ENCODE measurements around the gene LRRC4C.

Gene LRRC4C

DNA sequence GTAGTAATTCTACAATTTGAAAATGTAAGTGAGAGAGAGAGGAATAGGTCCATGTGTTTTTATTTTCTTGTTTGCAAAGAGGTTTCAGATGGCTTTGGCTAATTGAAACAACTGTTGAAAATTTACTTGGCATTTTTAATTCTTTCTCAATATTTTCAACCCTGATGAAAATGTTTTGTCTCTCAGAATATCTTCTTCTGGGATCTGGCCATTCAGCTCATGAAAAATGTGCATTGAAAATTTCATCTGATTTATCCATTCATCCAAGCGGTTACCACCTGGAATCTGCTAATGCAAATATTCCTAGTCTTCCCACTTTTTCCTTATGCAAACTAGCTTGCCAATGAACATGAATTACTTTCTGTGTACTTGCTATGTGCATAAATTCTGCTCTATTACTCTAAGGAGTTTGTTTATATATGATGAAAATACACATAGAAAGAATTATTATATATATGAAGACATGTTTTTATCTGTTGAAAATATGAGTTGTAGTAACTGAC lies 621.2 kb downstream of the LRRC4C start:
- DNase-seq: no peak

DNA sequence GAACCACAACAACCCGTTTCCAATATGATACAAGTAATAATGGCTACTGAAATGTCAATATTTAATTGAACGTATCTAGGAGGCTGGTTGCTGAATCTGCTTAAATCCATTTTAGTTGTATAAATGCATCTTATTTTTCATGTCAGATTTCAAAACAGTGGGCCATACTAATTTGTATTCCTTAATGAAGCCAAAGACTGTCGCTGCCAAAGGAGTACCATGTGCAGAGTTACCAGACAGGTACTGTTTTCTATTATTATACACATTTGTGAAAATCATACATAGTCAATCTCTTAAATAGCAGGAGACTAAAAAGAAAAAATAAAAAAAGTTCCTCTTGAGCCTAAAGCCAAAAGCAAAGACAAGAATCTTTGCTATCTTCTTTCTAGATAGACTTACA lies 632.3 kb downstream of the LRRC4C start:
- no peak for DNase-seq

DNA sequence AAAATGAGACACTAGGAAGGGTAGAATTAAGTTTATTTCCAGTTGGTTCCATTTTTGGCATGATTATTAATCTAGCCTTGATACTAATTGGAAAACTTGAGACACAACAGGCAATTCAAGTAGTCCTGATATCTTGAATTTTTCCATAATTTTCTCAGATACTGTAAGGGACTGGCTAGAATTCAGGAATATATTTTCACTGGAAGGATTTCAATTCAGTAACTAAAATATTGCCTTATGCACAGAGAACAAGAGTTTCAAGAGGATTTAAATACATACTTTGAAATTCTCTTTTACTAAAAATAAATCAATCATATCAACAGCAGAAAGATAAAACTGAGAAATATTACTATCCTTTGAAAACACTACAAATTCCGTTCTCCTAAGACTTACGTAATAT lies 632.9 kb downstream of the LRRC4C start:
- DNase-seq: no peak

DNA sequence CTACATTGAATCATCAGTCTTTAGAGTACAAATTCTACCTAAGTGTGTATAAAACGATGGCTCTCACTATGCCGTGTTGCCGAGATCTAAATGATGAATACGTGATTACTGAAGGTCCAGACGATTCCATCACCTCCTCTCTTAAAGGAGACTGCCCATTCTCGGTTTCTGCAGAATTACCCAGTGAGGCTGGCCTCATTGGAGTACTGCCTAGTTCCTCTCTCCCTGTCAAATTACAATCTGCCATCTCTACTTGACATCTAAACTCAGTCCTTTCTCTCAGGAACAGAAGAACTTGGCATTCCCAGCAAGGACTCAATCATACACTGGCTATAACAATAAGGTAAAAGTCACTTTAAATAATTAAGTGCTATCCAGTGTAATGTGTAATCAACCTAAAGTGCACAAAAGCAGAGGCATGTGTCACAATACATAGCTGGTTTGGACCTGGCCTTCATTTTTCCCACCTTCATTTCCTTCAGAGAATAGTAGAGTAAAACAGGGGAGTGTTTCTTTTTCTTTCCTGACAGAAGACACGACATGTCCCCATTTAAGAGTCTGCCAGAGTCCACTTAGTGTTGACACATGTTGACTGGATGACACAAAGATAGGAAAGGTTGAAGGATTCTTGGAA lies 634.1 kb downstream of the LRRC4C start:
- DNase-seq: no peak

DNA sequence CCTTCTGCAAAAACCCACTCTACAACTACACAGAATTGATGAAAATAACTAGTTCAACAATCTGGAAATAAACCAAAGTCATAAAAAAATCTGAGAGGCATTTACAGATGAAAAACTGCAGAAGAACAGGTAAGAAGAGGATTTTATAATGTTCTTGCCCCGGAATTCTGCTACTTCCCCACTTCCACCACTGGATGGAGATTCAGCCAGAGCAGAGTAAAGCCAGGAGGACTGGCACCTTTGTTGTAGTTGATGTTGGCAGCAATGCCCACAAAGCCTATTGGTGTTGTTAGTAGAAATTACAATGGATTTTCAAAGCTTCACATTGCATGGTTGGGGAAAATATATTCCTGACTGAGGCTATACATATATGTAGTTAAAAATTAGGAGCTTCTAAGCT lies 640.2 kb downstream of the LRRC4C start:
- DNase-seq: no peak

DNA sequence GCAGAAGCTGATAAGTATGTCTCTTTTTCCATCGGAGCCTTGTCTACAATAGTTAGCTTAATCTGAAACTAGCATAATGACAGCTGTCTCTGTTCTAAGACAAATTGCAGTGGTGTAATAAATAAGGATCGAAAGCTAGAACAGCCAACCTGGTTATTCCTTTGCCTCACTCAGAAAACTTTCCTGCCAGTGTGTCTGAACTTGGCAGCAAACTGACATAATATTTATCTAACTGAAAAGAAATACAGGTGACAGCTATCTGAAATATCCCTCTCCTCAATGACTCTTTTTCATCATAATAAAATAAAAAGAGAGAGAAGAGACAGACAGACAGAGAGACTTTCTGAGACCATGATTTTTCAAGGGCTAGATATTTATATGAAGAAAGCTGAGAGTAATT lies 642.5 kb downstream of the LRRC4C start:
- DNase-seq: no peak

DNA sequence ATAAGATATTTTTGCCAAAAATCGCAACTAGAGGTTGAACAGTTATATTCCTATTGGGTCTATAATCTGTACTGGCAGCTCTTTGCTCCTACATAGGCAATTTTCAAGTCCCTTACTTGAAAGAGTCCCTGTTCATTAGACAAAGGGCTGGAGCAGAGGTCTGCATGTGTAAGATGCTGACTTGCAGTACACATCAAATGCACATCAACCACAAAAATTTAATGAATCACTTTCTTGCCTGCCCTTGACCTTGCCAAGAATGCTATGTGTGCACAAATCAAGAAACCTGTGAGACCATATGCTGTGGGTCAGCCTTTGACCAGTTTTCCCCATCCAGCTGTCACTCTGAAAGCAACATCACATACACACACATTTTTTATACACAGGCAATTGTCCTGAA lies 661.5 kb downstream of the LRRC4C start:
- DNase-seq: no peak

DNA sequence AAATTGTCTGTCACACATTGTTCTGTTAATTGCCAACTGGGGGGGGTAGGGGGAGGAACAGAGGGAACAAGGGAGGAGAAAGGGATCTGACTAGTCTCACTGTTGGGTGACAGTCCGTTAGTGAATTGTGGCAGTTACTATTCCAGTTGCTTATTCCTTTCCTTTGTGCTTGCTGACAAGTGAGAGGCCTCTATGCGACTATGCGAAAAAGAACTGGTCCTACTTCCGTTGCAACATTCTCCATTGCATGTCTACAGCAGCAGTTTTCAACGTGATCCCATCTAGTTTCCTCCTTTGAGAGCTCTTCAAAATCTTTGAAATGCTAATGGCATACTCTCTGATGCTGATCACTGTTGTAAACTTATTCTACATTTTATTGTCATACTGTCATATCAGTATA lies 672.2 kb downstream of the LRRC4C start:
- no peak for DNase-seq

DNA sequence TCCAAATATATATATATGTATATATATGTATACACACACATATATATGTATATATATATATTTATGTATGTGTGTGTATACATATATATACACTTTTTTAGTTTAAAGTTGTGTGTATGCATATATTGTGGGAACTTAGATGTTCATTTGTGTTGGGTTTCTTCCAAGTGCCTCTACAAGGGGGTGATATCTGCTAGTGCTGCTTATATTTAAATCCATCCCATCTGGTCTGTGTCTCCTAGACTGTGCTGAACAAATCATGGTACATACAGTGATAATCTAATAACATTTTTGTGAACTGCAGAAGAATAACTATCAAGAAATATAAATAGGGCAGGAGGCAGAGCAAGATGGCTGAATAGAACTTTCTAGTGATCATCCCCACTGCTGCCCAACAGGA lies 696.4 kb downstream of the LRRC4C start:
- DNase-seq: no peak

DNA sequence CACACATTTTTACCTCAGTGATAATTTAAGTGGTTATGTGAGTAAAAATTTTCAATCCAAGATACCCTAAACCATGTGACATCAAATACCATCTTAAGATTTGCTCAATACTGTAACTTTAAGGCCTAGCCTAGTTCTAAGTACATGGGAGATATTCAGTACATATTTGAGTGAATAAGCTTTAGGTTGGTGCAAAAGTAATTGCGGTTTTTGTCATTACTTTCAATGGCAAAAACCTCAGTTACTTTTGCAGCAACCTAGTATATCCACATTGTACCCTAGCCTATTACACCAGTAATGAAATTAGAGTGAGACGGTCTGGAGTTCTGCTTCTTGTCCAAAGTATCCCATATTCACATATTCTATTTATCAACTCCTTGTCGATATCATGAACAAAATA lies 700.1 kb downstream of the LRRC4C start:
- no peak for DNase-seq

DNA sequence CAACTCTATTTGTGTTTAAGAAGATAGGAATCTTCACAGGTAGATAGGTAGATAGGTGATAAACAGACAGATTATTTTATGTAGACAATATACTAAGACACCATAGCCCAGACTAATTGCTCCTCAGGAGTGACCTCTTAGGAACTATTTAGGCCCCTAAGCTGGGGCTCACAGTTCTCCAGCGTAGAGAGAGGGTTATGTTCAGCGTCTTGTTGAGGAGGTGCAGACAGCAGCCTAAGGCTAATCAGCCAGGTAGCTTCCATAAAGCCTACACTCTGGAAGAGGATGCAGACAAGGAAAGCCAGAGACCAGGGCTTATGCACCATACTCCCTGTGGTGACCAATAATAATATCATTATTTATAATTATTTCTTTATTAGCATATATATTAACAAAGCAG lies 705.2 kb downstream of the LRRC4C start:
- DNase-seq: no peak

DNA sequence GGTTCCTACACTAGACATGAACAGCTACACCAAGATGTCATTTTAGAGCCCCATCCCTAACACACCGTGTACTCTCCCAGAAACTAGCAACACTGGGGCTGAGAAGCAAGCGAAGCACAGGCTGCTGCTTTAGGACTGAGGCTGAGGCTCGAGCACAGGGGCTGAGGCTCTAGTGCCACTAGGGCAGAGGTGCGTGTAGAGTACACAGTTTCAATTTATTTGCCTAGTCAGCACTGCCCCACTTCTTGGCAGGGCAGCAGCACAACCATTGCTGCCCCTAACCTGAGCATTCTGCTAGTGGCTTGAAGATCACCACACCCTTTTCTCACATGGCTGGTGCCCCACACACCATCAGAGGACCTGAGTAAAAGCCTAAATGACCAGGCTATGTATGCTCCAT lies 713.2 kb downstream of the LRRC4C start:
- no peak for DNase-seq

DNA sequence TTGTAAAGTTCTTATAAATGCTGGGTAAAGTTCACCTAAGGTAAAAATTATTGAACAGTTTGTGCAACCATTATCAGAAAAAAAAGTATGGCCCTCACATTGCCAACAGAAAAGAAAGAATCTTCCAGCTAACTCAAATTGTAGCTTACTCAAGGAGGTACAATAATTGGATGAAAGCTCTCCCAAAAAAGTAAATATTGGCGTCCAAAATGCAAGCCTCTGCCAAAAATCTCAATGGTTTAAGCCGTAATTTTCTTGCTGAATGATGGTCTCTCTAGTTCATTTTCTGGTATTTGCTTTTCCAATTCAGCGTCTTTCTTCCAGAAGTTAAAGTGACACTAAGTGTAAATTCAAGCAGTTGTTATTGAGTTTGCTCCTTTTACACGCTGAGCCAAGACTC lies 727.3 kb downstream of the LRRC4C start:
- no peak for DNase-seq

DNA sequence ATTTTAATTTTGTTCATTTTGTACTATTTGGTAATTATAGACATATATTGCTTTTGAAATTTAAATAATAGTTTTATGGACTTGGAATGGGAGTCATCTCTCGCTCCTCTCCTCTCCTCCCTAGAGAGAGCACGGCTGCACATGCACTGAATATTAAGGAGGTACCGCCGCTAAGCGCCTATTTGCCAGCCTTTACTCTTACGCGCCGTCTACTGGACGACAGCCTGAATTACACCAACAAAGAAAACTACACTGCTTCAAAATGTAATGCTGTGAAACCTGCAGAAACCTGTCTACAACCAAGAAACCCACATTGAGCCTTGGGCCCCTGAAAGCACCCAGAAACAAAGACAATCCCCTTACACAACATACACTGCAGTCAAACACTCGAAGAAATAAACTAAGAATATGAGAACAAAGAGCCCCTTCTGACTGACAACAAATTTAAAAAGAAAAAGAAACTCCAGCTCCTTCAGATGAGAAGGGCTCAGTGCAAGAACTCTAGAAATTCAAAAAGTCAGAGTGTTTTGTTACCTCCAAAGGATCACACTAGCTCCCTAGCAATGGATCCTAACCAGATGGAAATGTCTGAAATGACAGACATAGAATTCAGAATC lies 737.2 kb downstream of the LRRC4C start:
- no peak for DNase-seq

DNA sequence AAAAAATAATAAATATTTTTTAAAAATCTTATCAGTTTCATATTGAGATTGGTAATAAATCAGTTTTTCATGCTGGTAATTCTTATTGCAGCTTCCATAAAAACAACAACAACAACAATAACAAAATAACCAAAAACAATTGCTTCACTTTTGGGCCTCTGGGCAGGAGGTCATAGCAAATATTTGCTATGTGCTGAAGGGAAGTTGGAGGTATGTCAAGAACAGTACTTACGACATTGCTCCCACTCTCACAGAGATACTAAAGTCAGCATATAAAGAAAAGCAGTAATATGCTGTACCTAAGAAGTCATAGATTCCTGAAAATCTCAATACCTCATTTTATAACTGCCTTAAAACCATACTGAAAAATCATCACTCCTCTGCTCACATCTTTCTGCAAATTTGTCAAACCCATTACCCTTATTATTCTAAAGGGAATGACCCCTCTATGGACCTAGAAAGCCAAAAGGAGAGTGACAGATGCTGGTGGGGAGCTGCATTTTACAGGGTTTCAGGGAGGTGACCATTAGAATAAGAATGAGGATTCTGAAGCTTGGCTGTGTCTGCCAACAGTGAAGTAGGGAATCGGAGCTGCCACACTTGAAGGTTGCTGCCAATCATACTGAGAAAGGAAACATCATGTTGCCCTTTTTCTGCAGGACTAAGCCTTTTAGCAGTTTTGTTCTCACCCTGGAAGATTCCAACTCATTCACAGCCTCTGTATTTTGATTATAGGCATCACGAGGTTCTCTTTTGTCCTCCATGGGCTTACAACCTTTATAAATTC lies 742.9 kb downstream of the LRRC4C start:
- no peak for DNase-seq

DNA sequence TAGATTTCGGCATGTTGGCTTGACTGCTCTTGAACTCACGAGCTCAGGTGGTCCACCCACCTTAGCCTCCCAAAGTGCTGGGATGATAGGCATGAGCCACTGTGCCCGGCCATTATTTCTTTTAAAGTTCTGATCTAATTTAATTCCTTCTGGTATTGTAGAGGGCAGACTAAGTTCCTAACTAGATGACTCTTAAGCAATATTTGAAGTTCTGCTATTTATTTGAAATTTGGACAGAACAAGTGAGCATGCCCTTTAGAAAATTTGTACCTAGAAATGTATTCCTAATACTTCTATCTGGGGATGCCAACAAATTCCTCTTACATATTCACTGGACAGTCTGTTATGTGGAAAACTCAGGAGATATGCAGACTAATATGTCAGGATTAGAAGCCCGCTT lies 746.4 kb downstream of the LRRC4C start:
- no peak for DNase-seq

DNA sequence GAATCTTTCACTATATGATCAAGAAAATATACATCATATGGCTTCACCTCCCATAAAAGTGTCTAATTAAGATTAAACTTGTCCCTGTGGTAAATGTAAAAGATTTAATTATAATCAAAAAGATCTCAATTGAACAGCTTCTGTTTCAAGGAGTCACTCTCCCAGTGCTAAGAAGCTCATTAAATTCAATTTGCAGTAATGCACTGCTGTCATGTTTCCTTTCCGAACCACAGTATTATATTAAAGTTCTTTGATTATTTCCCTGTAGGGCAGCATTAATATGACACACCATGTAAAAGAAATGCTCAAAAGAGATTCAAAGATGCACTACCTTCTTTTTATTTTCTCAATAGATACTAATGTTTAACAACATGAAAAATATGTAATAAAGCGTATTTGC lies 758.4 kb downstream of the LRRC4C start:
- DNase-seq: no peak

DNA sequence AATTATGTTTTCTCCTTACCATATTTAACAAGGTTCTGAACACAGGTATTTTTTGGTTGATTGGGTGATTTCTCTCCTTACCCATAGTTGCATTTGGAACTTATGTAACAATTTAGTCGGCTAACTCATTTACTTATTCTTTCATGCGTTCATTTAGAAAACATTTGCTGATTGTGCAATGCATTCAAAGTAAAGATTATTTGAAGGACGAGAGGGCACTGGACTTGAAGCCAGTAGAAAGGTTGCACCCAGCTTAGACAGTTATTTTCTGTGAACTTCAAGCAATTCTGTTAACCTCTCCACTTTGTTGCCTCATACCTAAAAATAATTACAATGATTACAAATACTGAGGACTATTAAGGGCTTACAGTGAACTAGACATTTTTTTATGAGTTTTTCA lies 769.6 kb downstream of the LRRC4C start:
- DNase-seq: no peak

DNA sequence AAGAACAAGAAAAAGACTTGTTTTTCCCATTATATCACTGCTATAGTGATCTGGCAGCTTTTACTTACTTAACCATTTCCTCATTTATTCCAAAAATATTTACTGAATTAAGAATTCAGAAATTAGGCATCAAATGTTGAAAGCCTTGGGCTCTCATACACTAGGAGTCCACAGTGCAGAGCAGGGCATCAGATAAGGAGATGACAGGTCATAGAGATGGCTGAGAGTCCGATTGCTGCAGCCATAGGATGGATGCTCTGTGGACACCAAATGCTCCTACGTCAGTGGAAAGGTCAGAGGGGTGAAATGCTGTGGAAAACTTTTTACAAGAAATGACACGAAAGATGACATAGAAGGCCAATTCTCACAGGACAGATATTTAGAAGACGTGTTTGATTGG lies 771.1 kb downstream of the LRRC4C start:
- no peak for DNase-seq

DNA sequence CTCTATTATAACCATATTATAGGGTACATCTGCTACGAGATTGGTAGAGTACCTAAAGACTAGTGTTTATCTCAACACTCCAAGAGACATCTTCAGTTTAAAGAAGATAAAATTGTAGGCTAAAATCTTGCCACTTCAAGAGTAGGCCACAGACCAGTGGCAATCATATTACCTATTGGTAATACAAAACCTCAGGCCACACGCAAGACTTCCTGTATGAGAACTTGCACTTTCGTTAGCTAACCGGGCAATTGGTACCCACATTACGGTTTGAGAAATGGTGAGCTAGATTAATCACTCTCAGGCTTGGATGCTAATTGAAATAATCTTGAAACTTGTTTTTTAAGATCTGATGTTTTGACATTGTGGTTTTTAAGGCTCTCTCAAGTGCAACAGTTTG lies 772.7 kb downstream of the LRRC4C start:
- DNase-seq: no peak

DNA sequence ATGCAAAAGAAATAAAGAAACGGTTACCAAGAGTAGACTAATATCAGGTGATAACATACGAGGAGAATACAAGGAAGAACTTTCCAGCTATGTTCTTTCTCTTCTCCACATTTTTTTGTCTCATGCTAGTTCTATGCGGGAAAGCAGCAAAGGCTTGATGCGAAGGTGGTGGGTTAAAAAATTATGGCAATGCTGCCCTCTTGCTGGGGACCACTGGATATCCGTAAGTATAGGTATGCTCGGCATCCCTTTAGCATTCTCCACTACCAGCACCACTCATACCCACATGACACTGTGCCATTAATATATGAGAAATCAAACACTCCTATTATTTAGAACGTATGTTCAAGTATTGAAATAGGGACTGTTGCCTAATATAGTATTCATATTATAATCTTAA lies 776.4 kb downstream of the LRRC4C start:
- no peak for DNase-seq

DNA sequence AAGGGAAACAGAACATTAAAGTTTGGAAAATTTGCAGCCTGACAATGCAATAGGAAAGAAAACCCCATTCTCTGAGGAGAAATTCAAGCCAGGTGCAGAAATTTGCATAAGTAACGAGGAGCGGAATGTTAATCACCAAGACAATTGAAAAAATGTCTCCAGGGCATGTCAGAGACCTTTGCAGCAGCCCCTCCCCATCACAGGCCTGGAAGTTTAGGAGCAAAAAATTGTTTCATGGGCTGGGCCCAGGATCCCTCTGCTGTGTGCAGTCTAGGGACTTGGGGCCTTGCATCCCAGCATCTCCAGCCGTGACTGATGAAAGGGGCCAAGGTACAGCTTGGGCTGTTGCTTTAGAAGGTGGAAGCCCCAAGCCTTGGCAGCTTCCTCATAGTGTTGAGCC lies 780.2 kb downstream of the LRRC4C start:
- DNase-seq: no peak

DNA sequence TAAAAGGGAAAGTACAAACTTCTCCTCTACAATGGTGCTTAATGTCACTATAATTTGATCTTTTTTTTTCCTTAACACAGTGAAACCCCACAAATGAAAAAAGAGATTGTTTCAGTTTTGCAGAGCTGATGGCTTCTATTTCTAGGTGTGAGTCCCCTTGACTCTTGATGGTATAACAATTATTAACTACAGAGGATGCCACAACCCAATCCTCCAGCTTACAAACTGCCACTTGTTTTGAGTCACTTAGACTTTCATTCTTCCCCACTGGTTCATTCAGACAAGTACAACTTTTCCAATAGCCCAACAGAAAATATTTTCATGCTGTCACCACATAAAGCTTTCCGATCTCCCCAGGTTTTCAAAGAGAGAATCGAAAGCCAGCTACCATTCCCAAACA lies 812.2 kb downstream of the LRRC4C start:
- DNase-seq: no peak

DNA sequence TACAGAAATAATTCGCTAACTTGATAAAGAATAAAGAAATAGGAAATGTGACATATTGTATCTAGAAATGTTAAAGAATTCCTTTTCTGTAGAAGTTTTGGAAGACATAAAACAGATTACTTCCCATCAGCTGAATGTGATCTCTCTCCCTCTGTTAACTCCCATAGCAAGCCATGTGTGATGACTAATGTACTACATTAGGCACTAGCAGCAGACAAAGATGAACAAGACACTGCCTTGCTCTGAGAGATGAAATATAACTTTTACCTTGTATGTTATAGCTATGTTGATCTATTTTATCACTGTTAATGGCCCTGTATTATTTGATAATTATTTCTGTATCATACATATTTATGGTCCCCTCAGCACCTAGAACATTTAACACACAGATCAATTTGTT lies 817.2 kb downstream of the LRRC4C start:
- DNase-seq: no peak

Data from activated CD8-positive, alpha-beta memory T cell treated with anti-CD3 and anti-CD28 coated beads for 24 hours (primary cell).